Muscle of leg (tissue), 11 donors: ENCODE results near the gene GOLGA8J. TPM values are rescaled to one million over a fixed set of nuclear protein-coding genes. Genes with fewer than 3 reads are reported as not detected.
"Not testable (repeated sequence)": the region's sequence is repeated elsewhere in the genome, so short reads cannot be mapped to it uniquely, and the experiment has no call there.

Experiments used
- DNase-seq: peaks from one replicate; pipeline ENCODE4 v3.0.0; 2013
- H3K27ac ChIP-seq: one replicate; pipeline ENCODE4 v1.5.1; 2013; ENCODE audit warnings: mild to moderate bottlenecking, low read length, control low read depth
- H3K27me3 ChIP-seq: one replicate; pipeline ENCODE4 v1.6.1; 2013; ENCODE audit warnings: low read length; ENCODE audit not compliant: control insufficient read depth, insufficient read depth
- H3K36me3 ChIP-seq: one replicate; pipeline ENCODE4 v1.6.1; 2013; ENCODE audit warnings: low read length; ENCODE audit not compliant: control insufficient read depth, insufficient read depth
- H3K4me1 ChIP-seq: one replicate; pipeline ENCODE4 v1.6.1; 2013; ENCODE audit warnings: low read length; ENCODE audit not compliant: control insufficient read depth, insufficient read depth
- H3K4me3 ChIP-seq: one replicate; pipeline ENCODE4 v1.5.1; 2013; ENCODE audit warnings: low read length, control low read depth
- H3K9me3 ChIP-seq: replicated peaks from 2 replicates; pipeline ENCODE4 v1.6.1; 2013; ENCODE audit warnings: low read depth, low read length; ENCODE audit not compliant: control insufficient read depth
- WGBS: methylation state at CpG from one replicate; pipeline ENCODE4 v1.1.5; 2013; ENCODE audit warnings: missing lambda C conversion rate; ENCODE audit not compliant: insufficient coverage; 5-methylcytosine and 5-hydroxymethylcytosine counted together
- polyA plus RNA-seq, 8 donors: library from polyadenylated mRNA; unstranded; fragments of 120-200 nt; gene quantifications; one replicate each; pipeline versions ENCODE4 v1.2.1 to v1.2.3, GENCODE V29; 2013; ENCODE audit warnings: inconsistent platforms in 1 of 8, low replicate concordance in 1 of 8; ENCODE audit not compliant: insufficient read length in 8 of 8, insufficient read depth in 1 of 8
- total RNA-seq: library from RNA; stranded (reverse); fragments of 120-200 nt; gene quantifications from one replicate; pipeline ENCODE4 v1.2.4, GENCODE V29; 2013

GOLGA8J gene
- total and polyA plus RNA-seq, 9 donors: 0.09 to 1.8 (median 0.46) TPM

- not testable (repeated sequence) for H3K27ac ChIP-seq, H3K9me3 ChIP-seq, H3K4me3 ChIP-seq, H3K4me1 ChIP-seq, H3K36me3 ChIP-seq, H3K27me3 ChIP-seq, DNase-seq
- WGBS: 97% methylated on average over 21 of the region's 22 CpGs
These were observed 37.9 kb upstream of the GOLGA8J start for GRCh38 chr15:30044826-30045225.

DNA sequence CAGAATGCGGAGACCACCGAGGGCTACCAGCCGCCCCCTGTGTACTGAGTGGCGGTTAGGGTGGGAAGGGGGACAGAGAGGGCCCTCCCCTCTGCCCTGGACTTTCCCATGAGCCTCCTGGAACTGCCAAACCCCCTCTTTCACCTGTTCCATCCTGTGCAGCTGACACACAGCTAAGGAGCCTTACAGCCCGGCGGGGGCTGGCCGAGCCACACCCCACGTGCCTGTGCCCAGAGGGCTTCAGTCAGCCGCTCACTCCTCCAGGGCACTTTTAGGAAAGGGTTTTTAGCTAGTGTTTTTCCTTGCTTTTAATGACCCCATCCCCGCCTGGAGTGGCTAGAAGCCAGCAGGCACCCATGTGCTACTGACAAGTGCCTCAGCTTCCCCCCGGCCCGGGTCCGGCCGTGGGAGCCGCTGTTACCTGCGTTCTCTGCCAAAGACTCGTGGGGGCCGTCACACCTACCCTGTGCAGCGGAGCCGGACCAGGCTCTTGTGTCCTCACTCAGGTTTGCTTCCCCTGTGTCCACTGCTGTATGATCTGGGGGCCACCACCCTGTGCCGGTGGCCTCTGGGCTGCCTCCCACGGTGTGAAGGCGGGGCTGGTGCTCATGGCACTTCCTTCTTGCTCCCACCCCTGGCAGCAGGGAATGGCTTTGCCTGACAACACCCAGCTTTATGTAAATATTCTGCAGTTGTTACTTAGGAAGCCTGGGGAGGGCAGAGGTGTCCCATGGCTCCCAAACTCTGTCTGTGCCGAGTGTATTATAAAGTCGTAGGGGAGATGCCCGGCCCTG is 37.3 kb upstream of the GOLGA8J start:
- H3K9me3 ChIP-seq, DNase-seq, H3K4me3 ChIP-seq, H3K27me3 ChIP-seq, H3K4me1 ChIP-seq, H3K36me3 ChIP-seq, H3K27ac ChIP-seq: not testable (repeated sequence)
- 77% methylated on average over 17 of the region's 26 CpGs for WGBS

DNA sequence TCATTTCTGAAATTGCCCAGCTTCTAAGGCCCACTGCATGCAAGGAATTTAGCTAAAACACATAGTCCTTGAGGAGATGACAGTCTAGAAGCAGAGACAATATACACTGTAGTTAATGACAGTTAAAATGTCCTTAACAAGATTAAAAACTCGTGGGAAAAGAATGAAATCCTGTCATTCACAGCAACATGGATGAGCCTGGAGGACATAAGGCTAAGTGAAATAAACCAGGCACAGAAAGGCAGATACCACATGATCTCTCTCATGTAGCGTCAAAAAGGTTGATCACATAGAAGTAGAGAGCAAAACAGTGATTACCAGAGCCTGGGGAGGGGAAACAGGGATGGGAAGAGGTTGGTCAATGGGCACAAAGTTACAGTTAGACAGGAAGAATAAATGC is 36.3 kb upstream of the GOLGA8J start:
- no peak for DNase-seq
- Histone ChIP-seq H3K4me1 (no peaks in the 10 kb centered on the region), H3K4me3 (no peak overlapping the region), H3K27ac (no peak overlapping the region), H3K9me3 (no peaks in the 10 kb centered on the region), H3K27me3 (no peaks in the 10 kb centered on the region), H3K36me3 (no peaks in the 10 kb centered on the region)
- WGBS: no CpG with 5 or more reads among the region's 2 CpGs

DNA sequence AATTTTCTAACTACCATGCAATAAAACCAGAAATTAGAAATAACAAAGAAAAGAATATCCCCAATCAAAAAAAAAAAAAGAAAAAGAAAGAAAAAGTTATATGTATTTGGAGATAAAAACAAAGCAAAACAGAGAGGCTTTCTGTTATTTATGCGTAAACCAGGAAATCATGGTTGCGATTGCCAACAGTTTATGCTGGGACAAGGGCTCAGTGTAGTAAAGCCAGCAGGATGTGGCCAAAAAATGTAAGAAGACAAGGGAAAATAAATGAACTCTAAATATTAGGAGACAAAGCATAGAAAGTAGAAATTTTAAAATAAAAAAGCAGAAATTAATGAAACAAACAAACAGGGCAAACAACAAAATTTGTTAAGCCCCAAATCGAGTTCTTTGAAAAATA is 27.2 kb upstream of the GOLGA8J start:
- H3K9me3 ChIP-seq: no peaks in the 10 kb centered on the region
- no peaks in the 10 kb centered on the region for H3K4me1 ChIP-seq
- H3K36me3 ChIP-seq: no peaks in the 10 kb centered on the region
- H3K27me3 ChIP-seq: no peaks in the 10 kb centered on the region
- H3K4me3 ChIP-seq: no peak overlapping the region
- no peak for DNase-seq
- WGBS: 93% methylated on average over 2 of the region's 3 CpGs
- H3K27ac ChIP-seq: no peak overlapping the region

- no peak for DNase-seq
- WGBS: no CpG with 5 or more reads among the region's 4 CpGs
- no peaks in the 10 kb centered on the region for H3K36me3 ChIP-seq
- no peaks in the 10 kb centered on the region for H3K4me1 ChIP-seq
- no peaks in the 10 kb centered on the region for H3K27me3 ChIP-seq
- H3K4me3 ChIP-seq: no peak overlapping the region
- no peaks in the 10 kb centered on the region for H3K9me3 ChIP-seq
- H3K27ac ChIP-seq: no peak overlapping the region
These were observed 26.6 kb upstream of the GOLGA8J start for GRCh38 chr15:30056166-30056565.

GRCh38 chr15:30059771-30060170 is 23.0 kb upstream of the GOLGA8J start:
- DNase-seq: no peak
- Histone ChIP-seq H3K9me3 (no peaks in the 10 kb centered on the region), H3K27me3 (no peaks in the 10 kb centered on the region), H3K4me1 (no peaks in the 10 kb centered on the region), H3K27ac (no peak overlapping the region), H3K36me3 (no peaks in the 10 kb centered on the region), H3K4me3 (no peak overlapping the region)
- WGBS: 89% methylated on average over 3 of the region's 11 CpGs

GRCh38 chr15:30062881-30063280 is 19.9 kb upstream of the GOLGA8J start:
- no peak for DNase-seq
- 95% methylated on average over 3 of the region's 4 CpGs for WGBS
- no peaks in the 10 kb centered on the region for H3K4me1 ChIP-seq
- no peaks in the 10 kb centered on the region for H3K36me3 ChIP-seq
- H3K9me3 ChIP-seq: no peaks in the 10 kb centered on the region
- H3K4me3 ChIP-seq: no peak overlapping the region
- H3K27me3 ChIP-seq: no peaks in the 10 kb centered on the region
- no peak overlapping the region for H3K27ac ChIP-seq

- Histone ChIP-seq H3K27ac (no peak overlapping the region), H3K9me3 (no peaks in the 10 kb centered on the region), H3K4me3 (no peak overlapping the region), H3K27me3 (no peaks in the 10 kb centered on the region), H3K4me1 (no peaks in the 10 kb centered on the region), H3K36me3 (no peaks in the 10 kb centered on the region)
- peak; percentile 53 for DNase-seq
- WGBS: 0% methylated on average over 1 of the region's 2 CpGs
These were observed 18.8 kb upstream of the GOLGA8J start for GRCh38 chr15:30063835-30064546.

GRCh38 chr15:30065025-30065801 is 17.5 kb upstream of the GOLGA8J start:
- no peaks in the 10 kb centered on the region for H3K4me1 ChIP-seq
- WGBS: no CpG with 5 or more reads among the region's 12 CpGs
- no peaks in the 10 kb centered on the region for H3K36me3 ChIP-seq
- H3K27ac ChIP-seq: no peak overlapping the region
- DNase-seq: peak; percentile 18
- H3K4me3 ChIP-seq: no peak overlapping the region
- H3K27me3 ChIP-seq: no peaks in the 10 kb centered on the region
- no peaks in the 10 kb centered on the region for H3K9me3 ChIP-seq

DNA sequence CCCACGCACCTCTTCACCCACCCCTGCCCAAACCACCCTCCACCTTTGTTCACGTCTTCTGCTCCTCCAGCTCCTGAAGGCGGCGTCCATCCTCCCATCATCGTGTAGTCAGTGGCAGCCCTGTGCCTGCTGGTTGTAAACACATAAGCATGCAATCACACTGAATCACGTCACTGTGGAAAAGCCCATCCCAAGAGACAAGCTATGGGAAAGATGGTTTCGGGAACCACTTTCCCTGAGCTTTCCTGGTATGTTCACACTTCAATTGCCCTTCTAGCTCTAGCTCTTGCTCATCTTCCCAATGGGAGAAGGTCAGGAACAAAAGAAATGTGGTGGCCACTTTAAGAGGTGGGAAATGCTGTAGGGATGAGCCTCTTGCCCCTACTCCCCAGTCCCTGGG is 14.4 kb upstream of the GOLGA8J start:
- H3K27me3 ChIP-seq: no peaks in the 10 kb centered on the region
- H3K9me3 ChIP-seq: no peaks in the 10 kb centered on the region
- WGBS: no CpG with 5 or more reads among the region's 7 CpGs
- H3K36me3 ChIP-seq: no peaks in the 10 kb centered on the region
- H3K4me1 ChIP-seq: no peaks in the 10 kb centered on the region
- H3K4me3 ChIP-seq: no peak overlapping the region
- H3K27ac ChIP-seq: no peak overlapping the region
- no peak for DNase-seq
